A549 (cell line): Measurements from ENCODE around the gene UNCX. TPM values are rescaled to one million over a fixed set of nuclear protein-coding genes. Genes with fewer than 3 reads are reported as not detected.

Source experiments
- ATAC-seq, 2 experiments: fragments of 200-7000 bp in 1 of 2; fragments of >200 bp in 1 of 2; cut with Nextera tagmentation in 1 of 2; cut with Tn5 transposase in 1 of 2; 3 replicates each; pipeline versions ENCODE4 v1.8.0 to v1.9.1; 2018 to 2020; ENCODE audit warnings: mild to moderate bottlenecking in 1 of 2, moderate library complexity in 1 of 2
- CTCF ChIA-PET: fragments of 300-600 bp; sonication (Branson Sonifier 250); formaldehyde crosslinking; extraction: SDS; loops from one replicate; lab custom pipeline; 2021; ENCODE audit warnings: antibody characterized with exemption, inconsistent platforms; lab: Yijun Ruan, JAX
- POLR2A ChIA-PET: fragments of 350-600 bp; formaldehyde crosslinking; extraction: SDS; loops from one replicate; lab custom pipeline; 2021; ENCODE audit warnings: antibody characterized with exemption, inconsistent platforms; lab: Yijun Ruan, JAX
- DNase-seq, 2 experiments: peaks; one replicate each; pipeline versions ENCODE4 v3.0.0 to v3.0.0-alpha.2; 2011 to 2016; ENCODE audit warnings: low read depth in 1 of 2, low spot score in 1 of 2
- FAIRE-seq: peaks from 2 replicates; lab custom pipeline; 2011; peaks lifted over from hg19 to GRCh38; lab: Jason Lieb, UNC
- H3K27ac ChIP-seq, 2 experiments: fragments of >200 bp; sonication (Bioruptor Twin); formaldehyde crosslinking; 3 replicates each; pipeline ENCODE4 v1.5.1; 2016 to 2017
- H3K4me1 ChIP-seq: fragments of >200 bp; sonication (Bioruptor Twin); formaldehyde crosslinking; 3 replicates; pipeline ENCODE4 v1.6.1; 2016
- H3K4me2 ChIP-seq: fragments of >200 bp; sonication (Bioruptor Twin); formaldehyde crosslinking; 3 replicates; pipeline ENCODE4 v1.6.1; 2016
- H3K4me3 ChIP-seq: fragments of >200 bp; sonication (Bioruptor Twin); formaldehyde crosslinking; 3 replicates; pipeline ENCODE4 v1.5.1; 2016
- H3K9me3 ChIP-seq: fragments of >200 bp; sonication (Bioruptor Twin); formaldehyde crosslinking; 3 replicates; pipeline ENCODE4 v1.6.1; 2016
- CBX2 ChIP-seq: fragments of 200-600 bp; sonication (generic); IDR thresholded peaks from 2 replicates; pipeline ENCODE4 v1.6.1; 2016; ENCODE audit warnings: low read depth, mild to moderate bottlenecking, borderline replicate concordance
- CEBPB ChIP-seq, 2 experiments: fragments of >200 bp in 1 of 2; sonication (Bioruptor Twin) in 1 of 2; formaldehyde crosslinking in 1 of 2; IDR thresholded peaks; 2 replicates each; pipeline ENCODE4 v1.6.1; 2012 to 2016
- CHD2 ChIP-seq: fragments of 150-350 bp; IDR thresholded peaks from 2 replicates; pipeline ENCODE4 v1.6.1; 2014; ENCODE audit warnings: low read length; ENCODE audit not compliant: partially characterized antibody
- EHF ChIP-seq: fragments of 250-450 bp; sonication (Bioruptor Pico); IDR thresholded peaks from 2 replicates; pipeline ENCODE4 v1.5.0; 2020; ENCODE audit warnings: mild to moderate bottlenecking
- EHMT2 ChIP-seq: fragments of 200-600 bp; sonication (generic); IDR thresholded peaks from 2 replicates; pipeline ENCODE4 v1.6.1; 2016; ENCODE audit warnings: antibody characterized with exemption, low read depth, mild to moderate bottlenecking, moderate library complexity
- EP300 ChIP-seq, 2 experiments: fragments of >200 bp; sonication (Bioruptor Twin); formaldehyde crosslinking; IDR thresholded peaks; 2 replicates in 1 of 2; 3 replicates in 1 of 2; pipeline ENCODE4 v1.6.1; 2016 to 2017
- HDAC2 ChIP-seq: fragments of 200-600 bp; sonication (generic); IDR thresholded peaks from 2 replicates; pipeline ENCODE4 v1.6.1; 2016
- HOXA7 ChIP-seq: fragments of 250-450 bp; sonication (Bioruptor Pico); IDR thresholded peaks from 2 replicates; pipeline ENCODE4 v1.5.0; 2020; ENCODE audit warnings: mild to moderate bottlenecking, moderate library complexity
- HOXB13 ChIP-seq: fragments of 250-450 bp; sonication (Bioruptor Pico); IDR thresholded peaks from 2 replicates; pipeline ENCODE4 v1.5.0; 2020; ENCODE audit warnings: low read depth, mild to moderate bottlenecking, moderate library complexity
- HOXB5 ChIP-seq: fragments of 250-450 bp; sonication (Bioruptor Pico); IDR thresholded peaks from 2 replicates; pipeline ENCODE4 v1.5.0; 2020; ENCODE audit warnings: mild to moderate bottlenecking, moderate library complexity
- JUN ChIP-seq, 2 experiments: fragments of >200 bp; sonication (Bioruptor Twin); formaldehyde crosslinking; IDR thresholded peaks; 2 replicates in 1 of 2; 3 replicates in 1 of 2; pipeline ENCODE4 v1.6.1; 2016 to 2017
- KDM5A ChIP-seq: fragments of 200-600 bp; sonication (generic); IDR thresholded peaks from 2 replicates; pipeline ENCODE4 v1.6.1; 2016; ENCODE audit warnings: antibody characterized with exemption, mild to moderate bottlenecking
- MYC ChIP-seq: IDR thresholded peaks from 2 replicates; pipeline ENCODE4 v1.6.1; 2012; ENCODE audit warnings: mild to moderate bottlenecking, inconsistent platforms, low read length, improper control_type of control experiment, borderline replicate concordance
- NFE2L2 ChIP-seq: fragments of 150-350 bp; conservative IDR thresholded peaks from 2 replicates; pipeline ENCODE4 v1.6.1; 2014; ENCODE audit warnings: low read length
- NR3C1 ChIP-seq: fragments of >200 bp; sonication (Bioruptor Twin); formaldehyde crosslinking; IDR thresholded peaks from 3 replicates; pipeline ENCODE4 v1.6.1; 2017
- POLR2A ChIP-seq: IDR thresholded peaks from 2 replicates; pipeline ENCODE4 v1.6.1; 2012; ENCODE audit warnings: mild to moderate bottlenecking, low read length
- POLR2AphosphoS2 ChIP-seq: conservative IDR thresholded peaks from 2 replicates; pipeline ENCODE4 v1.6.1; 2012; ENCODE audit warnings: low read length, improper control_type of control experiment, inconsistent platforms
- RAD21 ChIP-seq, 2 experiments: fragments of >200 bp in 1 of 2; sonication (Bioruptor Twin) in 1 of 2; formaldehyde crosslinking in 1 of 2; IDR thresholded peaks in 1 of 2; conservative IDR thresholded peaks in 1 of 2; 2 replicates in 1 of 2; 3 replicates in 1 of 2; pipeline ENCODE4 v1.6.1; 2012 to 2018; ENCODE audit warnings: inconsistent platforms in 1 of 2
- RARB ChIP-seq: fragments of 250-450 bp; sonication (Bioruptor Pico); IDR thresholded peaks from 2 replicates; pipeline ENCODE4 v1.8.0; 2021; ENCODE audit warnings: mild to moderate bottlenecking, moderate library complexity
- RCOR1 ChIP-seq: fragments of 150-350 bp; IDR thresholded peaks from 2 replicates; pipeline ENCODE4 v1.6.1; 2014; ENCODE audit warnings: antibody characterized with exemption, low read length, low read depth
- SMC3 ChIP-seq: fragments of >200 bp; sonication (Bioruptor Twin); formaldehyde crosslinking; IDR thresholded peaks from 3 replicates; pipeline ENCODE4 v1.6.1; 2018; ENCODE audit warnings: inconsistent platforms
- SREBF2 ChIP-seq: fragments of 450-650 bp; IDR thresholded peaks from 2 replicates; pipeline ENCODE4 v1.6.1; 2014; ENCODE audit warnings: mild to moderate bottlenecking, moderate library complexity
- TFCP2L1 ChIP-seq: fragments of 250-450 bp; sonication (Bioruptor Pico); IDR thresholded peaks from 2 replicates; pipeline ENCODE4 v1.5.0; 2021; ENCODE audit warnings: mild to moderate bottlenecking
- TP53 ChIP-seq: fragments of 250-450 bp; sonication (Bioruptor Pico); IDR thresholded peaks from 2 replicates; pipeline ENCODE4 v1.5.0; 2021; ENCODE audit warnings: mild to moderate bottlenecking, moderate library complexity
- ZFP36 ChIP-seq: fragments of 450-650 bp; IDR thresholded peaks from 2 replicates; pipeline ENCODE4 v1.6.1; 2014; ENCODE audit warnings: borderline replicate concordance; ENCODE audit not compliant: partially characterized antibody
- WGBS: methylation state at CpG from one replicate; pipeline ENCODE4 v1.1.6; 2017; ENCODE audit errors: missing lambda C conversion rate; 5-methylcytosine and 5-hydroxymethylcytosine counted together
- polyA plus RNA-seq, 4 experiments: library from polyadenylated mRNA; depleted of rRNA in 3 of 4; stranded (reverse); fragments of >200 nt; fragmentation: RNase III in 1 of 4; extraction: RNeasy Plus Mini Kit Qiagen cat#74134 plus additional on column Dnase treatment in 1 of 4; gene quantifications; 2 replicates in 3 of 4; 3 replicates in 1 of 4; pipeline ENCODE4 v1.2.3, GENCODE V29; 2011 to 2017
- TF ChIP-seq, protein P1 (sequence below): fragments of >200 bp; sonication (Bioruptor Twin); formaldehyde crosslinking; IDR thresholded peaks from 3 replicates; pipeline ENCODE4 v1.5.1; 2016
- TF ChIP-seq, protein P2 (sequence below): fragments of 450-650 bp; IDR thresholded peaks from 2 replicates; pipeline ENCODE4 v1.6.1; 2014; ENCODE audit warnings: antibody characterized with exemption
- TF ChIP-seq, protein P3 (sequence below): fragments of >200 bp; sonication (Bioruptor Twin); formaldehyde crosslinking; IDR thresholded peaks from 3 replicates; pipeline ENCODE4 v1.6.1; 2016
- TF ChIP-seq, protein P4 (sequence below): fragments of 250-450 bp; sonication (Bioruptor Pico); IDR thresholded peaks from 2 replicates; pipeline ENCODE4 v1.5.0; 2021; ENCODE audit warnings: mild to moderate bottlenecking, moderate library complexity, borderline replicate concordance
- TF ChIP-seq, protein P5 (sequence below): IDR thresholded peaks from 2 replicates; pipeline ENCODE4 v1.6.1; 2012

The UNCX gene
- polyA plus RNA-seq, 2 of the 4 experiments (the other 2 are of a cell fraction) = not detected

DNA sequence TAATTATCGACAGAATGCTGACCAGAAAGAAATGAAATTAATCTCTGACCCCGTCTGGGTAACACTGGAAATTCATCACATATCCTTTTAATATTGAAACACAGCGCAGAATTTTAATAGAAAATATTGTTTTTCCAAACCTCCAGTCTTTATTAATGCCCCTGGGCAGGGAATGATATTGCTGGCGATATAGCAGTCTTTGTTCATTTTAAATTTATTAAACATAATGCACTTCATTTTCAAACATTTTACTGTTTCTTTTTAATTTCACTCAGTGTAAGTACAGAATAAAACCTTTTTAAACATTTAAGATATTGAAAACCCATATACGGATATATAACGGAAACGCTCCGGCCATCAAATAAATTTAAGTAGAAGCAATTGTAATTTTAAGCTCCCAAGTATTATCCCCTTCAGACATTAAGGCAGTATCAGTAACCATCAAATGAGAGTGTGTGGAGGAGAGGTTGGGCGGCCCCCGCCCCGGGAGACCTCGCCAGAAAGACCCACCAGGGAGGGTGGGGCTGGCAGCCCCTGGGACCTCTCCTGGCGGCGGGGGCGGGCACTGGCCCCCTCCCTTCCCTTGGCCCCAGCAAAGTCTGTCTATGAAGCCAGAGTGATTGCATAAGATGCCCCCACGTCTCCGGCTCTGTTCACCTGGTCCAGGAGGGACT, 10.8 kb downstream of the UNCX start:
- no peak for FAIRE-seq

DNA sequence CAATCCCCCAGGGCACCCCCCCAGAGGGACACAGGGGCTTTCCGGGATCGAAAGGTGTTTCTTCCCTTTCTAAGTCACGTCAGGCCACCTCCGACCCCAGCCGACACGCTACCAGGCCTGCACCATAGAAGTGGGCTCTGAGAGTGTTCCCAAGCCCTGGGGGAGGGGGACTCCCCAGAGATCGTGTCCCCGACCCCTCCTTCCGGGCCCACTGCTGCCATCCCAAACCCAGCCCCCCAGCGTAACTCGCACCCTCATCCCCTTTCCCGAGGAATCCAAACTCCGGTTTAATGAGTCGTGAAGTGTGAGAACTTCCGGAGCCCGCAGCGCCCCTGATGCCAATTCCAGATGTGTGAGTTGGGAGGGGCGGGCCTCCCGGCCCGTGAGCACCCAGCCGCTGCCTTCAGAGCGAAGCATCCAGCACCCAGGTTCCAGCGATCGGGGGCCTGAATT, 11.3 kb downstream of the UNCX start:
- no peak overlapping the region for H3K27ac ChIP-seq
- DNase-seq (no peak), FAIRE-seq (no peak), ATAC-seq (no peak)
- no peak overlapping the region for H3K4me3 ChIP-seq
- ChIA-PET POLR2A (no interaction called here), CTCF (interaction anchor here (1.2 to 2.0 kb wide), 3 partner anchors 18 to 230 kb away, joined by 3 to 11 read pairs (median 3); no protein-coding TSS in a partner anchor)
- peaks cover 12% of the 10 kb centered on the region; the same call in 1 of the 3 replicates for H3K4me1 ChIP-seq
- WGBS = 73% methylated on average over 21 of the region's 24 CpGs
- TF ChIP-seq EHF (CRISPR knock-in tag) = no peak
- no peak for TF ChIP-seq CEBPB (IDR thresholded peaks at IDR 0.05)
- no peak for TF ChIP-seq SREBF2
- TF ChIP-seq CHD2 = no peak
- TF ChIP-seq CBX2 = no peak
- TF ChIP-seq, protein P1, sequence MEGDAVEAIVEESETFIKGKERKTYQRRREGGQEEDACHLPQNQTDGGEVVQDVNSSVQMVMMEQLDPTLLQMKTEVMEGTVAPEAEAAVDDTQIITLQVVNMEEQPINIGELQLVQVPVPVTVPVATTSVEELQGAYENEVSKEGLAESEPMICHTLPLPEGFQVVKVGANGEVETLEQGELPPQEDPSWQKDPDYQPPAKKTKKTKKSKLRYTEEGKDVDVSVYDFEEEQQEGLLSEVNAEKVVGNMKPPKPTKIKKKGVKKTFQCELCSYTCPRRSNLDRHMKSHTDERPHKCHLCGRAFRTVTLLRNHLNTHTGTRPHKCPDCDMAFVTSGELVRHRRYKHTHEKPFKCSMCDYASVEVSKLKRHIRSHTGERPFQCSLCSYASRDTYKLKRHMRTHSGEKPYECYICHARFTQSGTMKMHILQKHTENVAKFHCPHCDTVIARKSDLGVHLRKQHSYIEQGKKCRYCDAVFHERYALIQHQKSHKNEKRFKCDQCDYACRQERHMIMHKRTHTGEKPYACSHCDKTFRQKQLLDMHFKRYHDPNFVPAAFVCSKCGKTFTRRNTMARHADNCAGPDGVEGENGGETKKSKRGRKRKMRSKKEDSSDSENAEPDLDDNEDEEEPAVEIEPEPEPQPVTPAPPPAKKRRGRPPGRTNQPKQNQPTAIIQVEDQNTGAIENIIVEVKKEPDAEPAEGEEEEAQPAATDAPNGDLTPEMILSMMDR = no peak
- TF ChIP-seq RARB (CRISPR knock-in tag) = no peak
- TF ChIP-seq EP300 (IDR thresholded peaks at IDR 0.05) = no peak
- no peak for TF ChIP-seq KDM5A
- TF ChIP-seq RCOR1 = no peak
- TF ChIP-seq, protein P2, sequence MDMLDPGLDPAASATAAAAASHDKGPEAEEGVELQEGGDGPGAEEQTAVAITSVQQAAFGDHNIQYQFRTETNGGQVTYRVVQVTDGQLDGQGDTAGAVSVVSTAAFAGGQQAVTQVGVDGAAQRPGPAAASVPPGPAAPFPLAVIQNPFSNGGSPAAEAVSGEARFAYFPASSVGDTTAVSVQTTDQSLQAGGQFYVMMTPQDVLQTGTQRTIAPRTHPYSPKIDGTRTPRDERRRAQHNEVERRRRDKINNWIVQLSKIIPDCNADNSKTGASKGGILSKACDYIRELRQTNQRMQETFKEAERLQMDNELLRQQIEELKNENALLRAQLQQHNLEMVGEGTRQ = no peak
- no peak for TF ChIP-seq EHMT2
- TF ChIP-seq HOXA7 (CRISPR knock-in tag) = no peak
- no peak for TF ChIP-seq ZFP36
- TF ChIP-seq SMC3 = no peak
- H3K9me3 ChIP-seq = no peaks in the 10 kb centered on the region
- no peak overlapping the region for H3K4me2 ChIP-seq

More for the DNA sequence above, 10.8 kb downstream of the UNCX start:
- DNase-seq (no peak), ATAC-seq (no peak)
- no peak overlapping the region for H3K27ac ChIP-seq
- TF ChIP-seq TP53 (CRISPR knock-in tag) (no peak), HOXB13 (CRISPR knock-in tag) (no peak), POLR2AphosphoS2 (no peak), TFCP2L1 (CRISPR knock-in tag) (no peak), HDAC2 (no peak), HOXB5 (no peak), NR3C1 (no peak), MYC (no peak), SREBF2 (no peak), NFE2L2 (no peak), RARB (CRISPR knock-in tag) (no peak), POLR2A (no peak), JUN (IDR thresholded peaks at IDR 0.05) (no peak), RAD21 (conservative IDR thresholded peaks at IDR 0.05 in 1 of 2, IDR thresholded peaks at IDR 0.05 in 1 of 2) (no peak), CBX2 (no peak)
- TF ChIP-seq, protein P1 = no peak
- TF ChIP-seq, protein P3, sequence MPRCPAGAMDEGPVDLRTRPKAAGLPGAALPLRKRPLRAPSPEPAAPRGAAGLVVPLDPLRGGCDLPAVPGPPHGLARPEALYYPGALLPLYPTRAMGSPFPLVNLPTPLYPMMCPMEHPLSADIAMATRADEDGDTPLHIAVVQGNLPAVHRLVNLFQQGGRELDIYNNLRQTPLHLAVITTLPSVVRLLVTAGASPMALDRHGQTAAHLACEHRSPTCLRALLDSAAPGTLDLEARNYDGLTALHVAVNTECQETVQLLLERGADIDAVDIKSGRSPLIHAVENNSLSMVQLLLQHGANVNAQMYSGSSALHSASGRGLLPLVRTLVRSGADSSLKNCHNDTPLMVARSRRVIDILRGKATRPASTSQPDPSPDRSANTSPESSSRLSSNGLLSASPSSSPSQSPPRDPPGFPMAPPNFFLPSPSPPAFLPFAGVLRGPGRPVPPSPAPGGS = no peak
- TF ChIP-seq, protein P4, sequence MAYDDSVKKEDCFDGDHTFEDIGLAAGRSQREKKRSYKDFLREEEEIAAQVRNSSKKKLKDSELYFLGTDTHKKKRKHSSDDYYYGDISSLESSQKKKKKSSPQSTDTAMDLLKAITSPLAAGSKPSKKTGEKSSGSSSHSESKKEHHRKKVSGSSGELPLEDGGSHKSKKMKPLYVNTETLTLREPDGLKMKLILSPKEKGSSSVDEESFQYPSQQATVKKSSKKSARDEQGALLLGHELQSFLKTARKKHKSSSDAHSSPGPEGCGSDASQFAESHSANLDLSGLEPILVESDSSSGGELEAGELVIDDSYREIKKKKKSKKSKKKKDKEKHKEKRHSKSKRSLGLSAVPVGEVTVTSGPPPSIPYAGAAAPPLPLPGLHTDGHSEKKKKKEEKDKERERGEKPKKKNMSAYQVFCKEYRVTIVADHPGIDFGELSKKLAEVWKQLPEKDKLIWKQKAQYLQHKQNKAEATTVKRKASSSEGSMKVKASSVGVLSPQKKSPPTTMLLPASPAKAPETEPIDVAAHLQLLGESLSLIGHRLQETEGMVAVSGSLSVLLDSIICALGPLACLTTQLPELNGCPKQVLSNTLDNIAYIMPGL (CRISPR knock-in tag) = no peak
- TF ChIP-seq, protein P5, sequence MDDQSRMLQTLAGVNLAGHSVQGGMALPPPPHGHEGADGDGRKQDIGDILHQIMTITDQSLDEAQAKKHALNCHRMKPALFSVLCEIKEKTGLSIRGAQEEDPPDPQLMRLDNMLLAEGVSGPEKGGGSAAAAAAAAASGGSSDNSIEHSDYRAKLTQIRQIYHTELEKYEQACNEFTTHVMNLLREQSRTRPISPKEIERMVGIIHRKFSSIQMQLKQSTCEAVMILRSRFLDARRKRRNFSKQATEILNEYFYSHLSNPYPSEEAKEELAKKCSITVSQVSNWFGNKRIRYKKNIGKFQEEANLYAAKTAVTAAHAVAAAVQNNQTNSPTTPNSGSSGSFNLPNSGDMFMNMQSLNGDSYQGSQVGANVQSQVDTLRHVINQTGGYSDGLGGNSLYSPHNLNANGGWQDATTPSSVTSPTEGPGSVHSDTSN = no peak
- no peak overlapping the region for H3K4me3 ChIP-seq
- H3K4me2 ChIP-seq = no peak overlapping the region
- CTCF ChIA-PET = interaction anchor here (1.2 to 1.4 kb wide), 3 partner anchors 17 to 231 kb away, joined by 3 to 4 read pairs (median 4); no protein-coding TSS in a partner anchor
- WGBS = 47% methylated on average over 12 of the region's 17 CpGs
- H3K4me1 ChIP-seq = peaks cover 10% of the 10 kb centered on the region; the same call in 1 of the 3 replicates
- POLR2A ChIA-PET = no interaction called here
- H3K9me3 ChIP-seq = no peaks in the 10 kb centered on the region
